Measurements from ENCODE around the gene MACROD2. TPM values are rescaled to one million over a fixed set of nuclear protein-coding genes. Genes with fewer than 3 reads are reported as not detected.

Gene MACROD2
- total and polyA plus RNA-seq, 2 of the 4 experiments (the other 2 are of a cell fraction): not detected

GRCh38 chr20:14996883-14997672, 1001.8 kb downstream of the MACROD2 start:
- intact Hi-C loops (cut with micrococcal nuclease) (no loop called here), in situ Hi-C loops (cut with MboI; ENCODE audit: low sequenced_read_pairs) (no loop called here), dilution Hi-C loops (cut with HindIII; ENCODE audit: low sequenced_read_pairs, unreplicated experiment) (no loop called here)
- CTCF ChIA-PET: no interaction called here
- Histone ChIP-seq H2BK20ac (ENCODE audit: low read depth, low read length) (no peak overlapping the region), H3K9me3 (ENCODE audit: control insufficient read depth, insufficient read depth, low read length) (peaks cover 10% of the 10 kb centered on the region), H2AFZ (replicated peaks; ENCODE audit: low read length, poor library complexity) (no peak overlapping the region), H3K18ac (ENCODE audit: low read depth, low read length) (no peak overlapping the region), H3K56ac (ENCODE audit: extremely low read depth, insufficient read depth, low read length) (no peak overlapping the region), H2AK5ac (ENCODE audit: low read depth, low read length) (no peak overlapping the region), H3K4me2 (ENCODE audit: low read depth, low read length) (no peak overlapping the region), H3K27ac (ENCODE audit: insufficient read depth, low read length) (no peak overlapping the region), H2BK15ac (ENCODE audit: low read depth, low read length) (no peak overlapping the region), H3K79me1 (ENCODE audit: low read depth in 1 of 2, low read length in 2 of 2) (no peaks in the 10 kb centered on the region), H4K91ac (ENCODE audit: insufficient read depth, low read depth, low read length) (no peak overlapping the region), H3K36me3 (ENCODE audit: control insufficient read depth, insufficient read depth, low read length) (no peaks in the 10 kb centered on the region), H4K8ac (ENCODE audit: low read depth in 2 of 2, low read length in 2 of 2) (no peak overlapping the region), H2AK9ac (replicated peaks; ENCODE audit: low read depth, low read length, poor library complexity) (no peak overlapping the region), H3K4ac (ENCODE audit: low read depth, low read length) (no peak overlapping the region), H2BK5ac (ENCODE audit: low read depth, low read length, poor library complexity, severe bottlenecking) (no peak overlapping the region), H4K20me1 (ENCODE audit: insufficient read depth, low read length) (no peaks in the 10 kb centered on the region), H3K14ac (replicated peaks; ENCODE audit: low read depth, low read length) (no peak overlapping the region), H3K9ac (ENCODE audit: low read depth, low read length) (no peak overlapping the region), H3K9me1 (ENCODE audit: insufficient read depth, low read length) (no peaks in the 10 kb centered on the region), H3K4me1 (ENCODE audit: control insufficient read depth, insufficient read depth, low read length) (no peaks in the 10 kb centered on the region), H2BK120ac (ENCODE audit: low read depth, low read length) (no peak overlapping the region), H3K23ac (ENCODE audit: low read depth, low read length) (no peak overlapping the region), H3K4me3 (ENCODE audit: insufficient read depth, low read depth, low read length) (no peak overlapping the region), H3K27me3 (ENCODE audit: control insufficient read depth, insufficient read depth, low read length) (no peaks in the 10 kb centered on the region), H4K5ac (ENCODE audit: low read depth, low read length) (no peak overlapping the region)
- DNase-seq: no peak
- WGBS, 2 experiments (ENCODE audit: extremely low coverage in 2 of 2, insufficient read length in 1 of 2): 80% methylated on average over 1 of the region's 2 CpGs; no CpG with 5 or more reads in 1 of the 2 experiments
- no TSS peak for BruUV-seq (replicated peaks)
- POLR2A ChIA-PET (ENCODE audit: unreplicated experiment): no interaction called here
- TF ChIP-seq MXI1 (IDR thresholded peaks at IDR 0.05; ENCODE audit: borderline replicate concordance, low read depth, low read length) (no peak), NFE2L2 (IDR thresholded peaks at IDR 0.05; ENCODE audit: low read depth, low read length) (no peak), RCOR1 (IDR thresholded peaks at IDR 0.05; ENCODE audit: insufficient replicate concordance, low read length) (no peak), POLR2A (IDR thresholded peaks at IDR 0.05; ENCODE audit: low read depth, low read length) (no peak), CEBPB (IDR thresholded peaks at IDR 0.05; ENCODE audit: low read depth, low read length) (no peak), MAZ (IDR thresholded peaks at IDR 0.05; ENCODE audit: borderline replicate concordance, low read depth, low read length) (no peak)
- no peak for ATAC-seq (ENCODE audit: low read depth)

All from IMR-90 (cell line).